GM12875 (cell line): ENCODE data around the gene STRA8.
A peak's percentile ranks its signal among the peaks of the same experiment; 100 is the strongest.

Experiments
- H3K4me3 ChIP-seq: one replicate; pipeline ENCODE4 v1.5.1; 2011; ENCODE audit warnings: low read depth, low read length, control low read depth
- TF ChIP-seq, protein P1 (sequence below): IDR thresholded peaks from 2 replicates; pipeline ENCODE4 v1.5.1; 2011; ENCODE audit warnings: low read depth, mild to moderate bottlenecking, control low read depth, inconsistent platforms, low read length, moderate library complexity, borderline replicate concordance; ENCODE audit not compliant: insufficient read depth

STRA8 gene

GRCh38 chr7:135238112-135238744 is 4.6 kb downstream of the STRA8 start:
- no peak overlapping the region for H3K4me3 ChIP-seq
- TF ChIP-seq, protein P1, sequence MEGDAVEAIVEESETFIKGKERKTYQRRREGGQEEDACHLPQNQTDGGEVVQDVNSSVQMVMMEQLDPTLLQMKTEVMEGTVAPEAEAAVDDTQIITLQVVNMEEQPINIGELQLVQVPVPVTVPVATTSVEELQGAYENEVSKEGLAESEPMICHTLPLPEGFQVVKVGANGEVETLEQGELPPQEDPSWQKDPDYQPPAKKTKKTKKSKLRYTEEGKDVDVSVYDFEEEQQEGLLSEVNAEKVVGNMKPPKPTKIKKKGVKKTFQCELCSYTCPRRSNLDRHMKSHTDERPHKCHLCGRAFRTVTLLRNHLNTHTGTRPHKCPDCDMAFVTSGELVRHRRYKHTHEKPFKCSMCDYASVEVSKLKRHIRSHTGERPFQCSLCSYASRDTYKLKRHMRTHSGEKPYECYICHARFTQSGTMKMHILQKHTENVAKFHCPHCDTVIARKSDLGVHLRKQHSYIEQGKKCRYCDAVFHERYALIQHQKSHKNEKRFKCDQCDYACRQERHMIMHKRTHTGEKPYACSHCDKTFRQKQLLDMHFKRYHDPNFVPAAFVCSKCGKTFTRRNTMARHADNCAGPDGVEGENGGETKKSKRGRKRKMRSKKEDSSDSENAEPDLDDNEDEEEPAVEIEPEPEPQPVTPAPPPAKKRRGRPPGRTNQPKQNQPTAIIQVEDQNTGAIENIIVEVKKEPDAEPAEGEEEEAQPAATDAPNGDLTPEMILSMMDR = peak; percentile 68; the same call in 1 of the 2 replicates

DNA sequence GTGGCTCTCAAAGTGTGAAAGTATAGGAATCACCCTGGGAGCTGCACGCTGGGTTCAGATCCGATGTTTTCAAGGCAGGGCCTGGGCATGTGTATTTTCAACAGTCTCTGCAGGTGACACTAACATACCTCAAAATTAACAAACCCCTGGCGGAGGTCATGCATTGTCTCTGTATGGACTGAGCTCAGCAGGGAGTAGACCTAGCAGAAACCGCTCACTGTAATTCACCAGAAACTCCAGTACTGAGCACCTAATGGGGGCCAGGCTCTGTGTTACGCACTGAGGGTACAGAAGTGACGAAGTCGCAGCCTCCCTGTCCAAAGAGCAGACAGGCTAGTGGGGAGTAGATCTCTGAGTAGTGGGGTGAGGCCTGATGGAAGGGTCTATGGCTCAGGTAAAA is 5.6 kb downstream of the STRA8 start:
- no peak overlapping the region for H3K4me3 ChIP-seq
- TF ChIP-seq, protein P1 = no peak

GRCh38 chr7:135240441-135240840 is 6.8 kb downstream of the STRA8 start:
- TF ChIP-seq, protein P1 = no peak
- no peak overlapping the region for H3K4me3 ChIP-seq

DNA sequence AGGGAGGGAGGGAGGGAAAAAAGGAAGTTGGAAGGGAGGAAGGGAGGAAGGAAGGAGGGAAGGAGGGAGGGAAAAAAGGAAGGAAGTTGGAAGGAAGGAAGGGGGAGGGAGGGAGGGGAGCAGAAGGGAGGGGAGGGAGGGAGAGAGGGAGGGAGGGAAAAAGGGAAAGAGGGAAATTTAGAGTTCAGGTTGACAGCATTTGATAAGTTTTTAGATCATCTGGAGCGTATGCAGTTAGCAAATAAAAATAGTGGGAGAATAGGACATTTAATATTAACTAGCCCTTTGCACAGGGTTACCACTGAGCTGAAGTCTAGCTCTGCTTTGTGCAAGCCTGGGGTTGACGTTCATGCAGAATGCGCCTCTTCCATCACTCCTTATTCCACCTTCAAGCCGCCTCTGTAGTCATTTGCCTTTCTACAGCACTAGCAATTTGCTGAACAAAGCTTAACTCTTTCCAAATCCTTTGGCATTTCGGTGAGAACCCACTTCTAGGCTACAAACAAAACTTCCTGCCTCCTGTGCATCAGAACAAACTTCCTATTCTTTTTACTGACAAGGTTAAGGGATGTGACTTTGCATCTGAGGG is 8.6 kb downstream of the STRA8 start:
- TF ChIP-seq, protein P1 = no peak
- H3K4me3 ChIP-seq = no peak overlapping the region

DNA sequence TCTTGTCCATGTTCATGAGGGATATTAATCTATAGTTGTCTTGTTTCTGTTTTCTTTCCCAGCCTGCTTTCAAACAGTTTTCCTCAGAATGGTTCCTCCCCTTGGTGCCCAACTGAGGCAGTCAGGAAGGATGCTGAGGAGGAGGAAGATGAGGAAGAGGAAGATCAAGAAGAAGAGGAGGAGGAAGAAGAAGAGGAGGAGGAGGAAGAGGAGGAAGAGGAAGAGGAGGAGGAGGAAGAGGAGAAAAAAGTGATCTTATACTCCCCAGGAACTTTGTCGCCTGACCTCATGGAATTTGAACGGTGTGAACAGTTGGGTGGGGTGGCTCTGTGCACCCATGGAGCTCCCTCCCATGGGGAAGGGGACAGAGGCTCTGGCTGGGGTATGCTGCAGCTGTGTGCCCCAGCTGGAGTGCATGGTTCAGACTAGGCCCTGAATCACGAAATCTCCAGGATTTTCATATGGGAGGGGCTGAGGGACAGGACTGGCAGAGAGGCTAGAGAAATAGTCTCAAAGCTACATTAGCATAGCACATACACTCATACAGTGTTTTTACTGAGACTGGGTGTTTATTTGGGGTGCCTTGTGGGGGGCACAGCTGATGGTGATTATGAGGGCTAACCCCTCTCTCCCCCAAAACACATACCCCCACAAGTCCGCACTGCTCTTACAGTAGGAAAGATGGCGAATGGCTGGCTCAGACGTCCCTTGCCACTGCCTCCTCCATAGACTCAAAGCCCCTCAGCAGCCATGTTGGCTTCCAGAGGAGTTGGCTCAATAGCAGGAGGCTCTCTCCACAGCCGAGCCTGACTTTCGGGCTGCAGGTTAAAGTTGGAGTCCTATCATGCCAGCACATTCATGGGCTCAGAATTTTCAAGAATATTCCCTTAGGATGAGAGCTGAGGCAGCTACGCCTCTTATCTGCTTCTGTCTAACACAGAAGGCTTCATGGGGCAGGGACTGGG is 11.9 kb downstream of the STRA8 start:
- TF ChIP-seq, protein P1 = no peak
- H3K4me3 ChIP-seq = no peak overlapping the region

DNA sequence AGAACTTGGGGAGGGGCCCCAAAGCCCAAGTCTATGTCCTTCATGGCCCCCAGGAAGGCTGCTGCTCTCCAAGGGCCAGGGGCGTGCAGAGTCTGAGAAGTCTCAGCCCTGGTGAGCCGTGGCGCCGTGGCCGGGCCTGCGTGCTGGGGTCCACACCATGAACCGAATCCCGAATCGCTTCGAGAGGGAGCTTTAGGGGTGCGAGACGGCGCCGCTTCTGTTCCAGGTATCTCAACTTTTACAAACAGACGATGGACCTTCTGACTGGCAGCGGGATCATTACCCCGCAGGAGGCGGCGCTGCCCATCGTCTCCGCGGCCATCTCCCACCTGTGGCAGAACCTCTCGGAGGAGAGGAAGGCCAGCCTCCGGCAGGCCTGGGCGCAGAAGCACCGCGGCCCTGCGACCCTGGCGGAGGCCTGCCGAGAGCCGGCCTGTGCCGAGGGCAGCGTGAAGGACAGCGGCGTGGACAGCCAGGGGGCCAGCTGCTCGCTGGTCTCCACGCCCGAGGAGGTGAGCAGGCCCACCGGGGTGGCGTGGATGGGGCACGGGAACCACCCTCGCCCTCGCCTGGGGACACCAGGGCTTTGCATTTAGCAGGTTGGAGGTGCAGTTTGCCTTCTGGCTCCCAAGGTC is 12.7 kb downstream of the STRA8 start:
- no peak overlapping the region for H3K4me3 ChIP-seq
- TF ChIP-seq, protein P1 = no peak
